GM18526 (cell line): Measurements from ENCODE around the gene ADAT2.

Experiments used
- POLR2A ChIP-seq: IDR thresholded peaks from 3 replicates; pipeline ENCODE4 v1.6.1; 2011; ENCODE audit not compliant: insufficient read length; ENCODE audit errors: extremely low read depth

Gene ADAT2

GRCh38 chr6:143450453-143451371 is at the start of gene ADAT2, which contains the start of gene PEX3:
Gene ADAT2, minus strand, starts transcription at chr6:143450695. Its CDS starts 37 bp downstream, at chr6:143450658.
Gene PEX3, plus strand, starts transcription at chr6:143450805. Its CDS starts 238 bp downstream, at chr6:143451043.
- TF ChIP-seq POLR2A = peak; percentile 72

- TF ChIP-seq POLR2A = no peak
Observed at GRCh38 chr6:143498428-143498827, 47.9 kb upstream of the ADAT2 start.

GRCh38 chr6:143496974-143497373 is 46.5 kb upstream of the ADAT2 start:
- TF ChIP-seq POLR2A = no peak

- TF ChIP-seq POLR2A = no peak
Observed at GRCh38 chr6:143490775-143491174, 40.3 kb upstream of the ADAT2 start.

GRCh38 chr6:143490244-143490643 is 39.7 kb upstream of the ADAT2 start:
- TF ChIP-seq POLR2A = no peak

- TF ChIP-seq POLR2A = no peak
Observed at GRCh38 chr6:143486752-143487151, 36.3 kb upstream of the ADAT2 start.

- no peak for TF ChIP-seq POLR2A
Observed at GRCh38 chr6:143485967-143486366, 35.5 kb upstream of the ADAT2 start.

GRCh38 chr6:143482593-143482992 is 32.1 kb upstream of the ADAT2 start:
- no peak for TF ChIP-seq POLR2A

GRCh38 chr6:143478479-143479062 is 28.1 kb upstream of the ADAT2 start:
- no peak for TF ChIP-seq POLR2A

- TF ChIP-seq POLR2A = no peak
Observed at GRCh38 chr6:143476545-143476944, 26.1 kb upstream of the ADAT2 start.

- no peak for TF ChIP-seq POLR2A
Observed at GRCh38 chr6:143471822-143472221, 21.3 kb upstream of the ADAT2 start.

GRCh38 chr6:143468026-143468425 is 17.5 kb upstream of the ADAT2 start:
- no peak for TF ChIP-seq POLR2A

- TF ChIP-seq POLR2A = no peak
Observed at GRCh38 chr6:143465546-143465945, 15.1 kb upstream of the ADAT2 start.

GRCh38 chr6:143457563-143458359 is 7.3 kb upstream of the ADAT2 start:
- TF ChIP-seq POLR2A = no peak

- no peak for TF ChIP-seq POLR2A
Observed at GRCh38 chr6:143451531-143451930, 1.0 kb upstream of the ADAT2 start.
